HPDE6-E6E7 (cell line): ENCODE results near the gene SERPINB10.

Experiments used
- DNase-seq: peaks from one replicate; pipeline ENCODE4 v3.0.0; 2011; ENCODE audit warnings: missing footprints; ENCODE audit errors: extremely low spot score

SERPINB10 gene

GRCh38 chr18:63907664-63908063 lies at the start of gene SERPINB10:
Gene SERPINB10 (plus strand): TSS chr18:63907958. CDS start chr18:63915511, 7,553 bp downstream.
- DNase-seq, result no peak

GRCh38 chr18:63858456-63858855 lies 49.3 kb upstream of the SERPINB10 start:
- DNase-seq, result no peak

- DNase-seq, result no peak
Measured at GRCh38 chr18:63859781-63860475, 47.8 kb upstream of the SERPINB10 start.

GRCh38 chr18:63860531-63860930 lies 47.2 kb upstream of the SERPINB10 start:
- no peak for DNase-seq

- DNase-seq, result no peak
Measured at GRCh38 chr18:63867368-63868125, 40.2 kb upstream of the SERPINB10 start.

- no peak for DNase-seq
Measured at GRCh38 chr18:63868546-63868945, 39.2 kb upstream of the SERPINB10 start.

GRCh38 chr18:63869374-63869773 lies 38.4 kb upstream of the SERPINB10 start:
- DNase-seq, result peak; percentile 54

- peak; percentile 63 for DNase-seq
Measured at GRCh38 chr18:63869851-63870250, 37.9 kb upstream of the SERPINB10 start.

GRCh38 chr18:63871836-63872235 lies 35.9 kb upstream of the SERPINB10 start:
- no peak for DNase-seq

GRCh38 chr18:63872586-63872985 lies 35.2 kb upstream of the SERPINB10 start:
- no peak for DNase-seq

- DNase-seq, result no peak
Measured at GRCh38 chr18:63878343-63878742, 29.4 kb upstream of the SERPINB10 start.

- no peak for DNase-seq
Measured at GRCh38 chr18:63878925-63879324, 28.8 kb upstream of the SERPINB10 start.

- no peak for DNase-seq
Measured at GRCh38 chr18:63879709-63880108, 28.0 kb upstream of the SERPINB10 start.

- DNase-seq, result peak; percentile 49
Measured at GRCh38 chr18:63881851-63882250, 25.9 kb upstream of the SERPINB10 start.

- peak; percentile 77 for DNase-seq
Measured at GRCh38 chr18:63882333-63883141, 25.2 kb upstream of the SERPINB10 start.

GRCh38 chr18:63883617-63884016 lies 24.1 kb upstream of the SERPINB10 start:
- no peak for DNase-seq

- no peak for DNase-seq
Measured at GRCh38 chr18:63887424-63887823, 20.3 kb upstream of the SERPINB10 start, which contains the start of gene SERPINB2. Gene SERPINB2 (plus strand): TSS chr18:63887705. CDS start chr18:63891445, 3,740 bp downstream.

GRCh38 chr18:63888470-63889190 lies 19.1 kb upstream of the SERPINB10 start:
- no peak for DNase-seq

GRCh38 chr18:63889626-63890025 lies 18.1 kb upstream of the SERPINB10 start:
- DNase-seq, result no peak

GRCh38 chr18:63890237-63890949 lies 17.4 kb upstream of the SERPINB10 start:
- DNase-seq, result no peak

GRCh38 chr18:63890950-63891304 lies 16.8 kb upstream of the SERPINB10 start:
- no peak for DNase-seq
